DND-41 (cell line): ENCODE results near the gene LRP1.

Experiments used
- ATAC-seq: fragments of 200-7000 bp; cut with Tn5 transposase; 3 replicates; pipeline ENCODE4 v1.9.1; 2021; ENCODE audit warnings: low read depth; ENCODE audit not compliant: insufficient read depth
- DNase-seq: peaks from one replicate; pipeline ENCODE4 v3.0.0-alpha.2; 2020
- H2AFZ ChIP-seq: 2 replicates; pipeline ENCODE4 v1.6.0; 2012; ENCODE audit warnings: low read depth, low read length
- H3K27ac ChIP-seq: 2 replicates; pipeline ENCODE4 v1.5.1; 2012; ENCODE audit warnings: low read length, inconsistent platforms
- H3K27me3 ChIP-seq: fragments of 200-600 bp; sonication (generic); 2 replicates; pipeline ENCODE4 v1.6.0; 2012; ENCODE audit warnings: low read length, mild to moderate bottlenecking, inconsistent platforms; ENCODE audit not compliant: insufficient read depth, poor library complexity
- H3K36me3 ChIP-seq: 2 replicates; pipeline ENCODE4 v1.5.1; 2012; ENCODE audit warnings: low read length, inconsistent platforms; ENCODE audit not compliant: insufficient read depth
- H3K4me1 ChIP-seq: 2 replicates; pipeline ENCODE4 v1.5.1; 2012; ENCODE audit warnings: mild to moderate bottlenecking, low read length; ENCODE audit not compliant: insufficient read depth
- H3K4me2 ChIP-seq: 2 replicates; pipeline ENCODE4 v1.6.0; 2012; ENCODE audit warnings: mild to moderate bottlenecking, moderate library complexity, low read length, inconsistent platforms; ENCODE audit not compliant: insufficient read depth
- H3K4me3 ChIP-seq, 2 experiments: fragments of 200-600 bp in 1 of 2; shearing (Covaris generic) in 1 of 2; 2 replicates each; pipeline ENCODE4 v1.5.1; 2012 to 2016; ENCODE audit warnings: inconsistent platforms in 2 of 2, low read length in 2 of 2, mild to moderate bottlenecking in 2 of 2, low read depth in 1 of 2, moderate library complexity in 1 of 2
- H3K79me2 ChIP-seq: 2 replicates; pipeline ENCODE4 v1.6.0; 2012; ENCODE audit warnings: low read length, inconsistent platforms; ENCODE audit not compliant: insufficient read depth
- H3K9ac ChIP-seq: 2 replicates; pipeline ENCODE4 v1.6.0; 2012; ENCODE audit warnings: low read depth, mild to moderate bottlenecking, inconsistent platforms, low read length, moderate library complexity
- H3K9me3 ChIP-seq: 2 replicates; pipeline ENCODE4 v1.5.1; 2012; ENCODE audit warnings: low read length, moderate library complexity, mild to moderate bottlenecking, inconsistent platforms; ENCODE audit not compliant: insufficient read depth, severe bottlenecking
- H4K20me1 ChIP-seq: 2 replicates; pipeline ENCODE4 v1.6.0; 2012; ENCODE audit warnings: low read length; ENCODE audit not compliant: insufficient read depth
- EZH2 ChIP-seq: IDR thresholded peaks from 3 replicates; pipeline ENCODE4 v1.6.1; 2012; ENCODE audit warnings: borderline replicate concordance, low read depth, mild to moderate bottlenecking, moderate library complexity, low read length, inconsistent platforms; ENCODE audit not compliant: severe bottlenecking
- TF ChIP-seq, protein P1 (sequence below): IDR thresholded peaks from 2 replicates; pipeline ENCODE4 v1.5.1; 2012; ENCODE audit warnings: borderline replicate concordance, low read length, moderate library complexity, mild to moderate bottlenecking; ENCODE audit not compliant: poor library complexity, severe bottlenecking; ENCODE audit errors: extremely low read depth

Gene LRP1

DNA sequence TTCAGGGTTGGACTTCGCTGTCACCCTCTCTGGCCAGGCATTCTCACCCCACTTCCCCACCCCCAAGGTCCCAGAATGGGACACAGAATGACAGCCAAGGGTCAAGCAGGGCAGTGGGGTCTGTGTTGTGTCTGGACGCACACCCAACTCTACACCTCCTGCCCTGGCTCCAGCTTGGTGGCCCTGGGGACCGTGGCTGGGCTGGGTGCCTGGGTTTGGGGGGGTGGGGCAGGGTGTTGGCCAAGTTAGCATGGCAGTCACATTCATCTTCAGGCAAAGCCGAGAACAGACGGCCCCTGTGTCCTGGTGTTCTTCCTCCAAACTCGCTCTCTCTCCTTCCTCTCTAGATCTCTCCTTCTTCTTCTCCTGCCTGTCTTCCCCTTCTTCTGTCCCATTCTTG is 5.6 kb downstream of the LRP1 start:
- Histone ChIP-seq H2AFZ (no peak overlapping the region), H3K4me3 (no peak overlapping the region), H3K9me3 (no peaks in the 10 kb centered on the region), H3K4me2 (no peak overlapping the region), H3K27me3 (peaks cover 21% of the 10 kb centered on the region), H4K20me1 (no peaks in the 10 kb centered on the region), H3K27ac (no peak overlapping the region), H3K9ac (no peak overlapping the region), H3K79me2 (no peaks in the 10 kb centered on the region), H3K4me1 (peaks cover under 1% of the 10 kb centered on the region; the same call in 1 of the 2 replicates), H3K36me3 (no peaks in the 10 kb centered on the region)
- DNase-seq (no peak), ATAC-seq (no peak)
- TF ChIP-seq EZH2, result no peak
- TF ChIP-seq, protein P1, sequence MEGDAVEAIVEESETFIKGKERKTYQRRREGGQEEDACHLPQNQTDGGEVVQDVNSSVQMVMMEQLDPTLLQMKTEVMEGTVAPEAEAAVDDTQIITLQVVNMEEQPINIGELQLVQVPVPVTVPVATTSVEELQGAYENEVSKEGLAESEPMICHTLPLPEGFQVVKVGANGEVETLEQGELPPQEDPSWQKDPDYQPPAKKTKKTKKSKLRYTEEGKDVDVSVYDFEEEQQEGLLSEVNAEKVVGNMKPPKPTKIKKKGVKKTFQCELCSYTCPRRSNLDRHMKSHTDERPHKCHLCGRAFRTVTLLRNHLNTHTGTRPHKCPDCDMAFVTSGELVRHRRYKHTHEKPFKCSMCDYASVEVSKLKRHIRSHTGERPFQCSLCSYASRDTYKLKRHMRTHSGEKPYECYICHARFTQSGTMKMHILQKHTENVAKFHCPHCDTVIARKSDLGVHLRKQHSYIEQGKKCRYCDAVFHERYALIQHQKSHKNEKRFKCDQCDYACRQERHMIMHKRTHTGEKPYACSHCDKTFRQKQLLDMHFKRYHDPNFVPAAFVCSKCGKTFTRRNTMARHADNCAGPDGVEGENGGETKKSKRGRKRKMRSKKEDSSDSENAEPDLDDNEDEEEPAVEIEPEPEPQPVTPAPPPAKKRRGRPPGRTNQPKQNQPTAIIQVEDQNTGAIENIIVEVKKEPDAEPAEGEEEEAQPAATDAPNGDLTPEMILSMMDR, result no peak

DNA sequence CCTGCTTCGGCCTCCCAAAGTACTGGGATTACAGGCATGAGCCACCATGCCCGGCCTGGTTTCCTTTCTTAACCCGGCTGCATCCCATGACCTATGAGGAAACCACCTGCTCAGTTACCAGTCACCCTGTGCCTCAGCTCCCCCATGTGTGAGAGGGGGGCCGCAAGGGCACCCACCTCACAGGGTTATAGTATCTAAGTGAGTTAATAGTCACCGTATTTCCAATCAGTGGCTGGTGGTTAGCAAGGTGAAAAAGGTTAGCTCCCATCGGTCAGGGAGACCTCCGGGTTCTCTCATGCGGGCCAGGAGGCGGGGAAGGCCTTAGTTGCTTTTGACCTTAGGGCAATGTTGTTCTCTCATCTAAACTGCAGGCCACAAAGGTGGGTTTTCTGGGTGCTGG is 6.7 kb downstream of the LRP1 start:
- no peak for DNase-seq
- no peaks in the 10 kb centered on the region for H4K20me1 ChIP-seq
- no peak overlapping the region for H3K4me2 ChIP-seq
- H3K36me3 ChIP-seq, result no peaks in the 10 kb centered on the region
- no peak overlapping the region for H3K27ac ChIP-seq
- H2AFZ ChIP-seq, result no peak overlapping the region
- peaks cover 17% of the 10 kb centered on the region for H3K27me3 ChIP-seq
- no peak overlapping the region for H3K4me3 ChIP-seq
- H3K9ac ChIP-seq, result no peak overlapping the region
- H3K4me1 ChIP-seq, result no peaks in the 10 kb centered on the region
- no peaks in the 10 kb centered on the region for H3K79me2 ChIP-seq
- no peak for ATAC-seq
- no peak for TF ChIP-seq EZH2
- TF ChIP-seq, protein P1, result no peak
- H3K9me3 ChIP-seq, result no peaks in the 10 kb centered on the region

DNA sequence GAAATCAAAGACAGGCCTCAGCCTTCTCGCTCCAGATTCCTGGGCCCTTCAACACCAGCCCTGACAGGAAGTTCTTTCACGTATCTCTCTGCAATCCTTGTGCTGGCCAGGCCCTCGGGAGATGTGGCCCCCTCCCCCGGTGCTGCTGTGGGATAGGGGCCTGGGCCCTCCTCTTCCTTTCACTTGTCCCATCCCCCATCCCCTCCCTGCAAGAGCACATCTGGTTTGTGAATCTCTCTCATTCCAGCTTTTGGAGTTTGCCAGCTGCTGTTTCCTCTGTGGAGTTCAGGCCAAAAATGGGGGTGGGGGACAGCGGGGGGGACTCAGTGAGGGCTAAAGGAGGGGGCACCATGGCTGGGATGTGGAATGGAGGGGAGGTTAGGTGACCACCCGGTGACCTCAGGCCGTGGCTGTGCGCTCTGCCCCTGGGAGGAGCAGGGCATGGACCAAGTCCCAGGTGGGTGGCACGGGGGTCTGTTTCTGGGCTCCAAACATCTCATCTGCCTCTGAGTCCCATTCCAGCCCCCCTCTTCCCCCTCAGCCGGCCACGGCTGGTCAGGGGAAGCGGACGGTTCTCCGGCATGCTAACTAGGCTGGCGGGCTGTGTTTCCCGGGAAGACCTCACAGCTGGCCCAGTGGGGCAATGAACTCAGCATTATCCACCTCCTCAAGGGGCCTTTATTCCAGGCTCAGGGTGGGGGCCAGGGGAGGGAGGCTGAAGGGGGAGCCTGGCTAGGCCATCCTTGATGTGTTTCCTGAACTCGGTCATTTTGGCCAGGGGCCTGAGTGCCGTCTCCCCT is 7.4 kb downstream of the LRP1 start:
- no peaks in the 10 kb centered on the region for H4K20me1 ChIP-seq
- no peak overlapping the region for H2AFZ ChIP-seq
- no peak overlapping the region for H3K9ac ChIP-seq
- peaks cover 17% of the 10 kb centered on the region for H3K27me3 ChIP-seq
- H3K4me3 ChIP-seq, result no peak overlapping the region
- no peaks in the 10 kb centered on the region for H3K4me1 ChIP-seq
- DNase-seq (no peak), ATAC-seq (no peak)
- H3K4me2 ChIP-seq, result no peak overlapping the region
- H3K79me2 ChIP-seq, result no peaks in the 10 kb centered on the region
- no peaks in the 10 kb centered on the region for H3K36me3 ChIP-seq
- H3K9me3 ChIP-seq, result no peaks in the 10 kb centered on the region
- no peak for TF ChIP-seq EZH2
- TF ChIP-seq, protein P1, result no peak
- H3K27ac ChIP-seq, result no peak overlapping the region
